Measurements from ENCODE around the gene GFM2.

GFM2 gene

GRCh38 chr5:74673011-74673790 lies 93.7 kb downstream of the GFM2 start:
- no peaks in the 10 kb centered on the region for H3K9me3 ChIP-seq (ENCODE audit: control insufficient read depth, insufficient read depth, low read length)
- H3K4me1 ChIP-seq (ENCODE audit: control insufficient read depth, insufficient read depth, low read length): peaks cover 5% of the 10 kb centered on the region; the same call in 1 of the 2 replicates
- no peak overlapping the region for H3K27ac ChIP-seq (ENCODE audit: low read length)
- no CpG with 5 or more reads among the region's 6 CpGs for WGBS (ENCODE audit: insufficient coverage, insufficient read length)
- no peaks in the 10 kb centered on the region for H3K36me3 ChIP-seq (ENCODE audit: control insufficient read depth, insufficient read depth, low read length)
- no peak for DNase-seq (ENCODE audit: low read depth, low spot score)
- H3K4me3 ChIP-seq (ENCODE audit: low read length): no peak overlapping the region
- no peaks in the 10 kb centered on the region for H3K27me3 ChIP-seq (ENCODE audit: control insufficient read depth, insufficient read depth, low read length)

GRCh38 chr5:74672215-74672877 lies 94.6 kb downstream of the GFM2 start:
- Histone ChIP-seq H3K27me3 (ENCODE audit: control insufficient read depth, insufficient read depth, low read length) (no peaks in the 10 kb centered on the region), H3K27ac (ENCODE audit: low read length) (no peak overlapping the region), H3K4me3 (ENCODE audit: low read length) (no peak overlapping the region), H3K4me1 (ENCODE audit: control insufficient read depth, insufficient read depth, low read length) (peaks cover 5% of the 10 kb centered on the region; the same call in 1 of the 2 replicates), H3K36me3 (ENCODE audit: control insufficient read depth, insufficient read depth, low read length) (no peaks in the 10 kb centered on the region), H3K9me3 (ENCODE audit: control insufficient read depth, insufficient read depth, low read length) (no peaks in the 10 kb centered on the region)
- WGBS (ENCODE audit: insufficient coverage, insufficient read length): no CpG with 5 or more reads among the region's 5 CpGs
- no peak for DNase-seq (ENCODE audit: low read depth, low spot score)

Data from iPS DF 6.9 (cell line).